Raji (cell line): ENCODE results near the gene SLC15A3.

ENCODE experiments used
- POLR2A ChIP-seq: IDR thresholded peaks from 2 replicates; pipeline ENCODE4 v1.6.1; 2011; ENCODE audit warnings: low read depth, low read length, control low read depth; ENCODE audit not compliant: insufficient read depth

Gene SLC15A3

DNA sequence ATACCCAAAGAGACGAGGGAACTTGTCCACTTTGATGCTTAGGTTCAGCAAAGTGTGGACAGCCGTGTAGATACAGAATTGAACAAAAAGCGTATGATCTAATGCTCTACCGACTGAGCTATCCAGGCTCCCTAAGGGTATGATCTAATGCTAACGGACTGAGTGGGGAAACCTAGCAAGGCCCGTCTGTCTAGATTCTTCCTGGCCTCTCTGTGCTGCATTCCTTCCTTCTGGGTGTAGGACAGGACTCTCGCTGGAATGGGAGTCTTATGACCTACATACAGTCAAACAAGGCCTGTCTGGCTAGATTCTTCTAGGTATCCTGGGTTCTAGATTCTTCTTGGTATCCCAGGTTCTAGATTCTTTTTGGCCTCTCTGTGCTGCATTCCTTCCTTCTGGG is 8.4 kb upstream of the SLC15A3 start:
- no peak for TF ChIP-seq POLR2A

DNA sequence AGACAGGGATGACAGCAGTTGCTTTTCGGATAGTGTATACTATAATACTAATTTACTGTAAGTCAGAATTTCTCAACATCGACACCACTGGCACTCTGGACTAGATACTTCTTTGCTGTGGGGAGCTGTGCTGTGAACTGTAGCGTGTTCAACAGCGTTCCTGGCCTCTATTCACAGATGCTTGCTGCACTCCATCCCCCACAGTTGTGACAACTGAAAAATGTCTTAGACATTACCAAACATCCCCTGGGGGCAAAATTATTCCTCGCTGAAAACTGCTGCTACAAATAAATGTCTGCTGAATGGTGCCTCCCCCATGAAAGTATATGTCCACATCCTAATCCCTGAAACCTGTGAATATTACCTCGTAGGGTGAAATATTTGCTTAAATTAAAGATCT is 7.5 kb upstream of the SLC15A3 start:
- TF ChIP-seq POLR2A: no peak

- TF ChIP-seq POLR2A: no peak
Measured at GRCh38 chr11:60957188-60957587, 5.2 kb upstream of the SLC15A3 start.

- TF ChIP-seq POLR2A: no peak
Measured at GRCh38 chr11:60955571-60955970, 3.6 kb upstream of the SLC15A3 start.

GRCh38 chr11:60954421-60954820 is 2.4 kb upstream of the SLC15A3 start:
- no peak for TF ChIP-seq POLR2A

DNA sequence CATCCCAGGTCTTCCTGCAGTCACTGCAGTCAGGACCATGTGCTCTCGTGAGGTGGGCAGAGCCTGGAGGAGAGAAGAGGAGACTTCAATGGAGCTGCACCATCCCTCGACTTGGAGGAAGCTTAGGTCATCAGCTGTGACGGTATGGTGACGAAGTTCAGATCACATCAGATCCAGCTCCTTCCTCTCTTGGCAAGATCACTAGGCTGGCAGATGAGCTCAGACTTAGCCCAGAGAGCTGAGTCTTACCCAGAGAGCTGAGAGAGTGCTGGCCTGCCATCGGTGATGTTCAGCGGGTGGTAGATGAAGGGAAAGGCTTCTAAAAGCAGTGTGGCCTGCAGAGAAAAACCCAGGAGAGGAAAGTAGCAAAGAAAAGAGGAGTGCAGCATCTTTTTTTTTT is 1.8 kb upstream of the SLC15A3 start:
- no peak for TF ChIP-seq POLR2A

DNA sequence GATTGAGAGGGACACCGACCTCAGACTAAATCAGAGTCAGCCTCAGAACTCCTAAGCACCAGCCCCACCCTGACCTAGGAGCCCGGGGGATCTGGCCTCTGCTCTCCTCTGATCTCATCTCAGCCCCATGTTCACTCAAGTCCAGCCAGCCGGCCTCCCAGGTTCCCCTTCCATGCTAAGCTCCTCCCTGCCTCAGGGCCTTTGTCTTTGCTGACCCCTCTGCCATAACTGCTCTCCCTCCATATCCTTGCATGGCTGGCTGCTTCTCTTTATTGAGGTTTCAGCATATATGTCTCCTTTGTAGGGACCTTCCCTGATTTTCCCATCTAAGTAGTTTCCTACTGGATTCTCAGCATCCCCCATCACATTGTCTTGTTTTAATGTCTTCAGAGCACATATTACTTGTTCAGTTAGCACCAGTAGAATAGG is 780 bp upstream of the SLC15A3 start:
- TF ChIP-seq POLR2A: no peak

DNA sequence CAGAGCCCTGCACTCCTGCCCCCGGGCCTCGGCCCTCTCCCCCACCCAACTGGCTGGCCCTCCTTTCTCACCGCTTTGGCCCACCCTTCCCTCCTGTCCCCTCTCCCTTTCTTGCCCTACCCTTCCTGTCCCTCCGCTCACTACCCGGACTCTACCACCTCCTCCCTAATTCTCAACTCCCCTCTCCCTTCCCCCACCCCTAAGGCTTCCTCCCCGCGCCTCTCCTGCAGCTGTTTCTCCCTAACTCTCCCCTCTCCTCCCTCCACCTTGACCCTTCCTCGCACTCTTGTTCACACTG is 421 bp downstream of the SLC15A3 start:
- no peak for TF ChIP-seq POLR2A

- TF ChIP-seq POLR2A: no peak
Measured at GRCh38 chr11:60950933-60951605, 907 bp downstream of the SLC15A3 start.

DNA sequence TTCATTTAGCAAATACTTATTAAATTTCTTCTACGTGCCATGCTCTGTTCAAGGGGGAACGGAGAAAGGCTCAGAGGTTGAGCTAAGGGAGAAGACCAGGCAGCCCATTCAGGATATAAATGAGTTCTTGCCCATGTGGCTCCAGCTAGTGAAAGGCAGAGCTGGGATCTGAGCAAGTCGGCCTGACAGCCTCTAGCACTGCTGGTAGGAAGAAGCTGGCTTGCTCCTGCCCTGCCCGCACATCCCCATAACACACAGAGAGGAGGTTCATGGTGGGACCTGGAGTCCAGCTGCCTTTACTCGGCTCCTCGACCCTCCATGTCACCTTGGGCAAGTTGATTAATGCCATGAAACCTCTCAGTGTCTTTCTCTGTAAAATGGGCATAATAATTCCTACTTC is 2.0 kb downstream of the SLC15A3 start:
- TF ChIP-seq POLR2A: no peak

GRCh38 chr11:60948250-60948649 is 3.7 kb downstream of the SLC15A3 start:
- TF ChIP-seq POLR2A: no peak

DNA sequence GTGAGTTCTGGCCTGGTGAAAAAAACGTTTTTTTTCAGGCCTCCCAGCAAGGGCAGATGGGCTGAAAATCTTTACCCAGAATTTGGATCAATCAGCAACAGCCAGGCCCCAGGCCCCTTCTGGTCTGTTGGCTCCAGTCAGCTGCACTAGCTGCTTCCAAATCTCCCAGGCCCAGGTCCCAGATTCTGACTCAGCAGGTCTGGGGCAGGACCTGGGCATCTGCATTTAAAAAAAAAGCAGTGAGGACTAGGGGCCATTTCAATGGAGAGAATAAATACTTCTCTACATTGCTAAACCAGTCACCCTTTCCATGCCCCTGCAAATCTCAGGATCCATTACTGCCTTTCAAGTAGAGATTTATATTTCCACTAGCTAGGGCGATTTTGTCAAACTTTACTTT is 4.3 kb downstream of the SLC15A3 start:
- TF ChIP-seq POLR2A: no peak

DNA sequence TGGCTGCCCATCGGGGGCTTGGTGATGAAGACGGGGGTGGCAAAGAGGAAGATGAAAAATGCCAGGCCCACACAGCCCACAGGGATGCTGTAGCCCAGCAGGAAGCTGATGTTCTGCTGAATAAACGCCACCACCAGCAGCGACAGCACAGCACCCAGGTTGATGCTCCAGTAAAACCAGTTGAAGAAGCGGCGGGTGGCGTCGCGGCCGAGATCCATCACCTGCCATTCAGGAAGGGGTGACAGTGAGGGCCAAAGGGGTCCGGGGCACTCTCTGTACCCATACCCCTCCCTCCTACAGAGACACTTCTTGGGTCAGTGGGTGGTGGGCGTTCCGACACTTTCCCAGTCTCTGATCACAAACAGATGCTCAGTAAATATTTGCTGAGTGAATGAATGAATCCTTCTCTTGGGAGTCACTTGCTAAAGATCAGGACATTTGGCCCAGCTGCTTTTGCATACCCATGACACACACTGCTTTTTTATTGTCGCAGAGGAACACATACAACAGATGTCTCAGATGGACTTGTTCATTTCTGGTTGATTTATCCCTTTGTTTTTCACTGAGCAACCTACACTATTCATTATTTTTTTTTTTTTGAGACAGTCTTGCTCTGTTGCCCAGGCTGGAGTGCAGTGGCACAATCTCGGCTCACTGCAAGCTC is 5.2 kb downstream of the SLC15A3 start:
- no peak for TF ChIP-seq POLR2A

DNA sequence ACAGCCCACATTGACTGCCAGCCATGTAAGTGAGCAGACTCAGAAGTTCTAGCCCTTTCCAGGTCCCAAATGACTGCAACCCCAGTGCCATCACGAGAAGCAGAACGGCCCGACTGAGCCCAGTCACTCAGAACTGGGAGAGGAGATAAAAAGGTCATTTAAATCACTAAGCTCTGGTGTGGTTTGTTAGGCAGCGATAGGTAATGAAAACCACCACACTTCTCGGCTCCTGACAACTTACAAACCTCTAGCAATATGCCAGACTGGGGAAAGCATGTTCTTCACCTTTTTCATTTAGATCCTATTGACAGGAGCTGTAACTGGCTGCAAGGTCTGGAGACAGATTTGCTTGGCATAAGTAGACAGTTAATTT is 6.7 kb downstream of the SLC15A3 start:
- TF ChIP-seq POLR2A: no peak

DNA sequence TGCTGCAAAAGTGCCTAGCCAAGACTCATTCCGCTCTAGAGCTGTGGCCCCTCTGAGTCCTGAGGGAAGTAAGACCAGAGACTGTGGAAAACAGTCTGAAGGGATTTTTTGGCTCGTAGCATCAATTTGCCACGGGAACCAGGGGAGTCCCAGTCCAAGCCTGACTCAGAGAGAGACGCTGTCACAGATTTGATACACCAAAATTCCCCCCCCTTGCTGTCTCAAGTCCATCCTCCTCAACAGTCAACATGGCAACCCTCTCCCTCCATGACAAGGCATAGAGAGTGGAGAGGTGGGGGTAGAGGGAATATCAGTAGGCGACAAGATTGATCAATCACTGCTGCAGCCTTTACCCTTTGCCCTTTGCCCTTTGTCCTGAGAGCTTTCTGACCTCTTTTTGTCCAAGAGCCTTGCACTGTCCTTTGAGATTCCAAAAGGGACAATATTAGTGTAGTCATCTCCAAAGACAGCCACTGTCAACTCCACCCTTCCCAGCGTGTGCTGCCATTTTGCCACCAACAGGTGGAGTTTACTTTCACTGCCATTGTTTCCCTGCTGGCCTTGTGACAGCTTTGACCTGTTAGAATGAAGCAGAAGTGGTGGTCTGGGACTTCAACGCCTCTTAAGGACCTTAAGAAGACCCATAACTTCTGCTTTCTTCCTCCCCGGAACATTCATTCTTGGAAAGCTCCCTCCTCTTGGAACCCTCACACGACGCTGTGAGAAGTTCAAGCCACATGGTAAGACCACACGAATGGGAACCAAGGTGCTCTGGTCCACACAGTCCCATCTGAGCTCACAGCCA is 7.3 kb downstream of the SLC15A3 start:
- TF ChIP-seq POLR2A: no peak

GRCh38 chr11:60942970-60943565 is 8.9 kb downstream of the SLC15A3 start:
- no peak for TF ChIP-seq POLR2A
